GM10266 (cell line): Measurements from ENCODE around the gene ZNF385C.
"Not testable (repeated sequence)": the region's sequence is repeated elsewhere in the genome, so short reads cannot be mapped to it uniquely, and the experiment has no call there.

Experiments
- DNase-seq: peaks from one replicate; pipeline ENCODE4 v3.0.0; 2012; ENCODE audit errors: extremely low spot score
- CTCF ChIP-seq: IDR thresholded peaks from 2 replicates; pipeline ENCODE4 v1.5.1; 2012; ENCODE audit warnings: mild to moderate bottlenecking, low read depth; ENCODE audit not compliant: control insufficient read depth, insufficient read depth; ENCODE audit errors: missing control alignments

Gene ZNF385C

GRCh38 chr17:42023524-42024349, 74.5 kb downstream of the ZNF385C start:
- TF ChIP-seq CTCF, result no peak
- no peak for DNase-seq

GRCh38 chr17:42020845-42021244, 77.4 kb downstream of the ZNF385C start:
- DNase-seq, result not testable (repeated sequence)

GRCh38 chr17:42019509-42020404, 78.5 kb downstream of the ZNF385C start, which contains the start of gene NKIRAS2:
TSS of gene NKIRAS2 (plus strand) at chr17:42020090. CDS start at chr17:42021578, 1,488 bp downstream.
- peak; percentile 93 for DNase-seq
- peak; percentile 93 for TF ChIP-seq CTCF

GRCh38 chr17:42018988-42019387, 79.3 kb downstream of the ZNF385C start:
- TF ChIP-seq CTCF, result no peak
- no peak for DNase-seq

- TF ChIP-seq CTCF, result no peak
- no peak for DNase-seq
Measured at GRCh38 chr17:42018339-42018738, 79.9 kb downstream of the ZNF385C start.

- no peak for TF ChIP-seq CTCF
- peak; percentile 60 for DNase-seq
Measured at GRCh38 chr17:42017866-42018200, 80.4 kb downstream of the ZNF385C start.

- no peak for TF ChIP-seq CTCF
- DNase-seq, result peak; percentile 93
Measured at GRCh38 chr17:42016941-42017865, 81.1 kb downstream of the ZNF385C start, which contains the start of gene DNAJC7. TSS of gene DNAJC7 (minus strand) at chr17:42017439. CDS start at chr17:42017416, 23 bp downstream.
